ENCODE results near the gene ARHGAP30. TPM values are rescaled to one million over a fixed set of nuclear protein-coding genes. Genes with fewer than 3 reads are reported as not detected.

ARHGAP30 gene
- polyA plus RNA-seq, 1 of the 3 experiments (the other 2 are of a cell fraction): not detected

DNA sequence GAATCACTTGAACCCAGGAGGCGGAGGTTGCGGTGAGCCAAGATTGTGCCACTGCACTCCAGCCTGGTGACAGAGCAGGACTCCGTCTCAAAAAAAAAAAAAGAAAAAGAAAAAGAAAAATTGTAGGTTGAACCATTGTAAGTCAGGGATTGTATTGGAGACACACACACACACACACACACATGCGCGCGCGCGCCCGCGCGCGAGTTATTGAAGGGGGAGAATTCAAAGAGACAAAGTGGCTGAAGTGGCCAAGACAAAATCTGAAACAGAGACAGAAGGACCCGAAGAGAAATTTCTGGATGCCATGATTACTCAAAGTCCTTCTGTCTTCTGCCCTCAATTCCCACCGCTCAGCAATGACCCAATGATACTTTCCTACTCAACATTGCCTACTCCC is 24.8 kb upstream of the ARHGAP30 start:
- no peak for TF ChIP-seq NRF1 (IDR thresholded peaks at IDR 0.05; ENCODE audit: low read depth, low read length)
- TF ChIP-seq, protein P1, sequence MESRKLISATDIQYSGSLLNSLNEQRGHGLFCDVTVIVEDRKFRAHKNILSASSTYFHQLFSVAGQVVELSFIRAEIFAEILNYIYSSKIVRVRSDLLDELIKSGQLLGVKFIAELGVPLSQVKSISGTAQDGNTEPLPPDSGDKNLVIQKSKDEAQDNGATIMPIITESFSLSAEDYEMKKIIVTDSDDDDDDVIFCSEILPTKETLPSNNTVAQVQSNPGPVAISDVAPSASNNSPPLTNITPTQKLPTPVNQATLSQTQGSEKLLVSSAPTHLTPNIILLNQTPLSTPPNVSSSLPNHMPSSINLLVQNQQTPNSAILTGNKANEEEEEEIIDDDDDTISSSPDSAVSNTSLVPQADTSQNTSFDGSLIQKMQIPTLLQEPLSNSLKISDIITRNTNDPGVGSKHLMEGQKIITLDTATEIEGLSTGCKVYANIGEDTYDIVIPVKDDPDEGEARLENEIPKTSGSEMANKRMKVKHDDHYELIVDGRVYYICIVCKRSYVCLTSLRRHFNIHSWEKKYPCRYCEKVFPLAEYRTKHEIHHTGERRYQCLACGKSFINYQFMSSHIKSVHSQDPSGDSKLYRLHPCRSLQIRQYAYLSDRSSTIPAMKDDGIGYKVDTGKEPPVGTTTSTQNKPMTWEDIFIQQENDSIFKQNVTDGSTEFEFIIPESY (IDR thresholded peaks at IDR 0.05; ENCODE audit: borderline replicate concordance, low read depth): no peak
- TF ChIP-seq, protein P2, sequence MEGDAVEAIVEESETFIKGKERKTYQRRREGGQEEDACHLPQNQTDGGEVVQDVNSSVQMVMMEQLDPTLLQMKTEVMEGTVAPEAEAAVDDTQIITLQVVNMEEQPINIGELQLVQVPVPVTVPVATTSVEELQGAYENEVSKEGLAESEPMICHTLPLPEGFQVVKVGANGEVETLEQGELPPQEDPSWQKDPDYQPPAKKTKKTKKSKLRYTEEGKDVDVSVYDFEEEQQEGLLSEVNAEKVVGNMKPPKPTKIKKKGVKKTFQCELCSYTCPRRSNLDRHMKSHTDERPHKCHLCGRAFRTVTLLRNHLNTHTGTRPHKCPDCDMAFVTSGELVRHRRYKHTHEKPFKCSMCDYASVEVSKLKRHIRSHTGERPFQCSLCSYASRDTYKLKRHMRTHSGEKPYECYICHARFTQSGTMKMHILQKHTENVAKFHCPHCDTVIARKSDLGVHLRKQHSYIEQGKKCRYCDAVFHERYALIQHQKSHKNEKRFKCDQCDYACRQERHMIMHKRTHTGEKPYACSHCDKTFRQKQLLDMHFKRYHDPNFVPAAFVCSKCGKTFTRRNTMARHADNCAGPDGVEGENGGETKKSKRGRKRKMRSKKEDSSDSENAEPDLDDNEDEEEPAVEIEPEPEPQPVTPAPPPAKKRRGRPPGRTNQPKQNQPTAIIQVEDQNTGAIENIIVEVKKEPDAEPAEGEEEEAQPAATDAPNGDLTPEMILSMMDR (IDR thresholded peaks at IDR 0.05): no peak
- no peak for TF ChIP-seq TEAD4 (IDR thresholded peaks at IDR 0.05; ENCODE audit: borderline replicate concordance, insufficient read depth)
- TF ChIP-seq, protein P3, sequence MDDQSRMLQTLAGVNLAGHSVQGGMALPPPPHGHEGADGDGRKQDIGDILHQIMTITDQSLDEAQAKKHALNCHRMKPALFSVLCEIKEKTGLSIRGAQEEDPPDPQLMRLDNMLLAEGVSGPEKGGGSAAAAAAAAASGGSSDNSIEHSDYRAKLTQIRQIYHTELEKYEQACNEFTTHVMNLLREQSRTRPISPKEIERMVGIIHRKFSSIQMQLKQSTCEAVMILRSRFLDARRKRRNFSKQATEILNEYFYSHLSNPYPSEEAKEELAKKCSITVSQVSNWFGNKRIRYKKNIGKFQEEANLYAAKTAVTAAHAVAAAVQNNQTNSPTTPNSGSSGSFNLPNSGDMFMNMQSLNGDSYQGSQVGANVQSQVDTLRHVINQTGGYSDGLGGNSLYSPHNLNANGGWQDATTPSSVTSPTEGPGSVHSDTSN (IDR thresholded peaks at IDR 0.05): no peak
- TF ChIP-seq CHD2 (IDR thresholded peaks at IDR 0.05; ENCODE audit: low read length, partially characterized antibody): no peak
- no peak for TF ChIP-seq YY1 (IDR thresholded peaks at IDR 0.05; ENCODE audit: low read depth)
- 85% methylated on average over 14 of the region's 14 CpGs for WGBS (ENCODE audit: low lambda C conversion rate)
- POLR2A ChIA-PET: no interaction called here

DNA sequence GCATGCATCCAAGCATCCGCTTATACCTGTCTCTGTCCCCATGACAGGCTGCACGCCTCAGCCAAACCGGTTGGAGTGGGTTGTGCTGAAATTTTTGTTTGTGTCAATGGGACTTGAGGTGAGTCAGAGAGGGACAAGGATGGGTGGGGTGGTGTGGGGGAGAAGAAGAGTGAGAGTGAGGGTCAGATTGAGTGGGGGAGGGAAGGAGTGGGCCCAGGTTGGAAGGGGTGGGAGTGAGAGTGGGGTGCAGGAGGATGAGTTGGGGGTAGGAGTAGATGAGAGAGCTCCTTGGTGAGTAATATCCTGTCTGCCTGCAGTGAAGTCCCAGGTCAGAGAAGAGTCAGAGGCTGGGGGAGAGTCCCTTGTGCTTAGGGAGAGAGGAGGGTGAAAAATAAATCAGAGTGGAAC is 22.9 kb upstream of the ARHGAP30 start:
- 50% methylated on average over 3 of the region's 3 CpGs for WGBS (ENCODE audit: low lambda C conversion rate)
- Histone ChIP-seq H3K9me2 (no peaks in the 10 kb centered on the region), H3K4me1 (ENCODE audit: control insufficient read depth in 1 of 2, insufficient read depth in 2 of 2, low read depth in 1 of 2, low read length in 1 of 2) (0 out of 4 replicates have a peak, but pooled peaks cover 0 to 6% of the 10 kb centered on the region in 2 experiments), H3K4me2 (peak overlapping the region; percentile 45), H4K20me1 (ENCODE audit: insufficient read depth) (no peaks in the 10 kb centered on the region), H3K4me3 (ENCODE audit: low read depth in 2 of 2, low read length in 1 of 2) (no peak overlapping the region), H3K79me2 (ENCODE audit: insufficient read depth) (no peaks in the 10 kb centered on the region), H3K9me3 (no peaks in the 10 kb centered on the region), H3K9ac (no peak overlapping the region), H3K27ac (ENCODE audit: low read depth in 2 of 2, low read length in 1 of 2) (no peak overlapping the region), H3K36me3 (replicated peaks in 1 of 2; ENCODE audit: control insufficient read depth in 1 of 2, insufficient read depth in 2 of 2, low read length in 1 of 2) (no peaks in the 10 kb centered on the region), H3K27me3 (ENCODE audit: insufficient read depth) (no peaks in the 10 kb centered on the region), H3F3A (replicated peaks; ENCODE audit: insufficient read depth) (peaks cover 1% of the 10 kb centered on the region), H2AFZ (ENCODE audit: low read depth) (no peak overlapping the region)
- ChIA-PET CTCF (interaction anchor here (0.6 to 8.2 kb wide), 6 partner anchors 14 to 841 kb away, joined by 3 to 198 read pairs (median 3); partner anchors contain the start of genes ARHGAP30, NECTIN4 and PPOX), POLR2A (no interaction called here)
- DNase-seq: peak; percentile 11
- TF ChIP-seq FOXJ3 (CRISPR knock-in tag; IDR thresholded peaks at IDR 0.05) (no peak), MXI1 (IDR thresholded peaks at IDR 0.05; ENCODE audit: low read depth, low read length) (no peak), MEF2A (IDR thresholded peaks at IDR 0.05; ENCODE audit: borderline replicate concordance, low read depth) (no peak), YY1 (IDR thresholded peaks at IDR 0.05; ENCODE audit: low read depth) (no peak), RXRA (IDR thresholded peaks at IDR 0.05; ENCODE audit: borderline replicate concordance, low read depth) (no peak; the same call in 1 of the 2 replicates), GABPA (IDR thresholded peaks at IDR 0.05; ENCODE audit: low read depth) (no peak), RCOR1 (IDR thresholded peaks at IDR 0.05; ENCODE audit: low read length) (no peak)
- TF ChIP-seq, protein P4, sequence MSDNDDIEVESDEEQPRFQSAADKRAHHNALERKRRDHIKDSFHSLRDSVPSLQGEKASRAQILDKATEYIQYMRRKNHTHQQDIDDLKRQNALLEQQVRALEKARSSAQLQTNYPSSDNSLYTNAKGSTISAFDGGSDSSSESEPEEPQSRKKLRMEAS (IDR thresholded peaks at IDR 0.05; ENCODE audit: low read depth): no peak
- TF ChIP-seq, protein P5, sequence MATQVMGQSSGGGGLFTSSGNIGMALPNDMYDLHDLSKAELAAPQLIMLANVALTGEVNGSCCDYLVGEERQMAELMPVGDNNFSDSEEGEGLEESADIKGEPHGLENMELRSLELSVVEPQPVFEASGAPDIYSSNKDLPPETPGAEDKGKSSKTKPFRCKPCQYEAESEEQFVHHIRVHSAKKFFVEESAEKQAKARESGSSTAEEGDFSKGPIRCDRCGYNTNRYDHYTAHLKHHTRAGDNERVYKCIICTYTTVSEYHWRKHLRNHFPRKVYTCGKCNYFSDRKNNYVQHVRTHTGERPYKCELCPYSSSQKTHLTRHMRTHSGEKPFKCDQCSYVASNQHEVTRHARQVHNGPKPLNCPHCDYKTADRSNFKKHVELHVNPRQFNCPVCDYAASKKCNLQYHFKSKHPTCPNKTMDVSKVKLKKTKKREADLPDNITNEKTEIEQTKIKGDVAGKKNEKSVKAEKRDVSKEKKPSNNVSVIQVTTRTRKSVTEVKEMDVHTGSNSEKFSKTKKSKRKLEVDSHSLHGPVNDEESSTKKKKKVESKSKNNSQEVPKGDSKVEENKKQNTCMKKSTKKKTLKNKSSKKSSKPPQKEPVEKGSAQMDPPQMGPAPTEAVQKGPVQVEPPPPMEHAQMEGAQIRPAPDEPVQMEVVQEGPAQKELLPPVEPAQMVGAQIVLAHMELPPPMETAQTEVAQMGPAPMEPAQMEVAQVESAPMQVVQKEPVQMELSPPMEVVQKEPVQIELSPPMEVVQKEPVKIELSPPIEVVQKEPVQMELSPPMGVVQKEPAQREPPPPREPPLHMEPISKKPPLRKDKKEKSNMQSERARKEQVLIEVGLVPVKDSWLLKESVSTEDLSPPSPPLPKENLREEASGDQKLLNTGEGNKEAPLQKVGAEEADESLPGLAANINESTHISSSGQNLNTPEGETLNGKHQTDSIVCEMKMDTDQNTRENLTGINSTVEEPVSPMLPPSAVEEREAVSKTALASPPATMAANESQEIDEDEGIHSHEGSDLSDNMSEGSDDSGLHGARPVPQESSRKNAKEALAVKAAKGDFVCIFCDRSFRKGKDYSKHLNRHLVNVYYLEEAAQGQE (IDR thresholded peaks at IDR 0.05; ENCODE audit: low read depth, low read length): no peak
- TF ChIP-seq, protein P1 (IDR thresholded peaks at IDR 0.05; ENCODE audit: borderline replicate concordance, low read depth): no peak

More for the DNA sequence above, 24.8 kb upstream of the ARHGAP30 start:
- no peak for DNase-seq
- Histone ChIP-seq H3K9ac (no peak overlapping the region), H3K9me3 (no peaks in the 10 kb centered on the region), H3K27ac (ENCODE audit: low read depth in 2 of 2, low read length in 1 of 2) (no peak overlapping the region), H3F3A (replicated peaks; ENCODE audit: insufficient read depth) (peaks cover 11% of the 10 kb centered on the region), H3K4me1 (ENCODE audit: control insufficient read depth in 1 of 2, insufficient read depth in 2 of 2, low read depth in 1 of 2, low read length in 1 of 2) (peaks cover 6 to 7% of the 10 kb centered on the region in 2 experiments; a peak in 1 of 4 replicates), H4K20me1 (ENCODE audit: insufficient read depth) (no peaks in the 10 kb centered on the region), H3K9me2 (no peaks in the 10 kb centered on the region), H3K4me2 (no peak overlapping the region), H2AFZ (ENCODE audit: low read depth) (no peak overlapping the region), H3K36me3 (replicated peaks in 1 of 2; ENCODE audit: control insufficient read depth in 1 of 2, insufficient read depth in 2 of 2, low read length in 1 of 2) (peaks cover 0 to 4% of the 10 kb centered on the region in 2 experiments), H3K4me3 (ENCODE audit: low read depth in 2 of 2, low read length in 1 of 2) (no peak overlapping the region), H3K79me2 (ENCODE audit: insufficient read depth) (no peaks in the 10 kb centered on the region), H3K27me3 (ENCODE audit: insufficient read depth) (no peaks in the 10 kb centered on the region)
- CTCF ChIA-PET: interaction anchor here (8.2 kb wide), 1 partner anchor 16 kb away, joined by 198 read pairs; the partner anchor contains the start of genes ARHGAP30 and NECTIN4

All from SK-N-SH (cell line).